ENCODE data around the gene PCBD1.
A peak's percentile ranks its signal among the peaks of the same experiment; 100 is the strongest.

PCBD1 gene

DNA sequence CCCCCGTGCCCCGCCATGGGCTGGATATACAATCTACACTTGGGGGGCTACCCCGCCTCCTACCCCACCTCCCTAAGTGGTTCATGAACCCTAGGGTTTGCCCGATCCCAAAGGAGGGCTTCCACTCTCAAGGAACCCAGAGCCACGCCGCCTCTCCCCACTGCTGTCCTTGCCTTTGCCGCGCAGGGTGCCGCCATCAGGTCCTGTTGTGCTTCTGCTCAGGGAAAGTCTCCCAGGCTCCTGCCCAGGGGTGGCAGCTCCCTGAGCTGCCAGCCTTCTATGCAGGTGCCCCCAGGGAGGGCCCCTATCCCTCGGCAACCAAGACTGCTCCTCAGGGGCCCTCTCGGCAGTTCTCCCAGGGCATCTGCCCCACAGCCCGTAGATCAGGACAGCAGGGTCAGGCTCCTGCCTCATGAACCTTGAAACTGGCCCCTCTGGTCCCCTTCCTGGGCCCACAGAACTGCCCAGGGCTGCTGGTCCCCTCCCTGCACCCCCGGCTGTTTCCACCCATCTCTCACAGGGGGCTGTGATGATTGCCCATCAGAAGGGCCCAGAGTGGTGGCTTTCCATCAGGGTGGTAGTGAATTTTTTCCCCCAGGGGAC lies 13.0 kb upstream of the PCBD1 start:
- no peak for DNase-seq

DNA sequence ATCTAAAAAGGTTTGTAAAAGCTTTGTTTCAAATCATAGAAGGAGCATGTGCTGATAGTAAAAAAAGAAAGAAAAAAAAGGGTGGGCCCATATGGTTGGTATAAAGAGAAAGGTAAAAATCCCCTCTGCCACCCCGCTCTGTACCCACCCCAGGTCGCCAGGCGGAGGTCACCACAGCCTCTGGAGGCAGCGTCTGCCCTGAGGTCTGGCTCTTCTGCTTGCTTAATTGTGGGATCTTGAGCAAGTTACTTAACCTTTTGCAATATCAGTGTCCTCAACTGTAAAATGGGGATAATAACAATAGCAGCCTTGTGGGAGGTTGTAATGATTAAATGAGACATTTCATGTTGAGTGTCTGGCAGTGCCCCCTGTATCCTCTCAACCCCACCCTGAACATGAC lies 10.7 kb upstream of the PCBD1 start:
- no peak for DNase-seq

DNA sequence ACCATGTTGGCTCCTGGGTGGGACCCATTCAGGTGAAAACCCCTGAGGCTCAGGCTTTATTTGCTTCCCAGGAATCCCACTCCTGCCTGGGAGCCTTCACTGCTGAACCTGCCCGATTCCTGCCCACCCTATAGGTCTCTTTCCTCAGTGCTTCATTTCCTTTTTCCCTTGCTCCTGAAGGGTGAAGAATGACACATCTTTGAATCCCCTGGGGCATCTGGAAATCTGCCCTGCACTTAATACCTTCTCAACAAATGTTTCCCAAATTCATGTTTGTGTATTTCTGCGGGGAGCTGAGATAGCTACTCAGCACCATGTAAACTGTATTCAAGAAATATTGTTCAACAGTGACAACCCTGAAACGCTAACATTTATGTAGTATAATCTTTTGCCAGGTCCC lies 10.3 kb upstream of the PCBD1 start:
- DNase-seq, result no peak

DNA sequence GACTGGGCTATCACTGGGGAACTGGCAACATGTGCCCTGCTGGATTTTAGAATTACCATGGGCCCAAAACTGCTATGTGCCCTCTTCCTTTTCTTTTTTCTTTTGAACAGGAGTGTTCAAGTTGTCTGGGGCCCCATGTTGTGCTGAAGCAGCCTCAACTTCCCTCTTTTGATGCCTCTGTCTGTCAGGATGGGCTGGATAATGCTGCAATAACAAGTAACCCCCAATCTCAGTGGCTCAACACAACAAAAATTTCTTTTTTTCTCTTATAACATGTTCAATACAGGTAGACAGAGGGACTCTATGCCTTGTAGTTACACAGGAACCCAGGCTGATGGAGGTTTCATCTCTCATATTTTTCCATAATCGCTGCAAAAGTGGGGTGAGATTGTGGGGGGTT lies 8.2 kb upstream of the PCBD1 start:
- no peak for DNase-seq

DNA sequence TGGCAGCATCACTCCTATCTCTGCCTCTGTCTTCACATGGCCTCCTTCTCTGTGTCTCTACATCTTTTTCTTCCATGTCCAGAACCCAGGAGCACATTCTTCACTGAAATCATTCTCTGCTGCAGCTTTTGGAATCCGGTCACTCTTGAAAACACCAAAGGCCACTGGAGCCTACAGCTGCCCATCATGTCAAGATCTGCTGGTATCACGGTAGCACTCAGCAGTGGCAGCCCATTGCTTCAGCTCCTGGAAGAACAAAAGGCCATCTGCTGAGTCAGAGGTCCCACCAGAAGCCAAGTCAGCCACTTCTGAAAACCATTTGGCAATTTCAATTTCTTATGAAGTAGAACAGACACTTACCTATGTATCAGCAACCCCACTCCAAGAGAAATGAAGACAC lies 6.1 kb upstream of the PCBD1 start:
- DNase-seq, result no peak

DNA sequence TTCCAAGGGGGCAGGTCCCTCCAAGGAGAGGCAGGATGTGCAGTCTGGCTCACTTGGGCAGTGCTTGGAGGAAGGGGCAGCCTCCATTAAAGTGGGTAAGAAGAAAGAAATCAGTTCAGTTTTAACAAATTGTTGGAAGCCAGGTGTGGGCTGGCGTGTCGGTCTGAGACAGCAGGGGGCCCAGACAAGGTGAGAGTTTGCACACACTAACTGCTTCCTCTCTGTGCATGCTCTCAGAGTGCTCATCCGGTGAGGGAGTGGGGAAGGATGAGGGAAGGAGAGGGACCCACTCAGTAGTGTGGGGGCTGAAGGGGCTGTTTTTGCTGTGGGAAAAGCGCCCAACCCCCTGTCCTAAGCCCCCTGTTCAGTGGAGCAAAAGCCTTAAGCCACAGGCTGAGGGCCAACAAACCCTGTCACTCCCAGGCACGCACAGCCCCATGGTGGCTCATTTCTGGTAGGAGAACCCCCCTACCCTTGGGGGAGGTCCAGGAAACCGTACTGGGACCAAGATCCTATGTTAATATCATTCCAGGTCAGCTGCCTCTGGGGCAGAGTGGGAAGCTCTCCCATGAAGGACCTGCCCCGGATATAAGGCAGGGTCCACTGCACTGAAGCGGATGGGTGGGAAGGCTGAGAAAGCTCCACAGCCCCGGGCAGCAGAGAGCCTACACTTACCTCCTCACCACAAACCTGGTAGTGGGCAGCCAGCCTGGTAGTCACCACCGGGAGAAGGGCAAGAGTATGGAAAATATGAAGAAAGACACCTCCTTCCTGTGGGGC lies 5.1 kb upstream of the PCBD1 start:
- DNase-seq, result no peak

DNA sequence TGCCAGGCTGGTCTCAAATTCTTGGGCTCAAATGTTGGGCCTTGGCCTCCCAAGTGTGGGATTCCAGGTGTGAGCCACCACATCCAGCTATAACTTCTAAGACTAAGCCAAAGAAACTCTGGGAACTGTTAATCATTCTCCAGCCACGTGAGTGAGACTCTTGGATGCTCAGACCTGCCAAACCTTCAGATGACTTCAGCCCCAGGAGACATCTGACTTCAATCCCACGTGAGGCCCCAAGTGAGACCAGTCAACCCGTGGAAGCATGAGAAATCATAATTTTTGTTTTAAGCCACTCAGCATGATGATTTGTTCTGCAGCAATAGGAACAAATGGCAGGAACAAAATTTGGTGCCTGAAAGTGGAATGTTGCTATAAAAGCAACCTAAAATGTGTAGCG lies 4.3 kb upstream of the PCBD1 start:
- DNase-seq, result no peak

DNA sequence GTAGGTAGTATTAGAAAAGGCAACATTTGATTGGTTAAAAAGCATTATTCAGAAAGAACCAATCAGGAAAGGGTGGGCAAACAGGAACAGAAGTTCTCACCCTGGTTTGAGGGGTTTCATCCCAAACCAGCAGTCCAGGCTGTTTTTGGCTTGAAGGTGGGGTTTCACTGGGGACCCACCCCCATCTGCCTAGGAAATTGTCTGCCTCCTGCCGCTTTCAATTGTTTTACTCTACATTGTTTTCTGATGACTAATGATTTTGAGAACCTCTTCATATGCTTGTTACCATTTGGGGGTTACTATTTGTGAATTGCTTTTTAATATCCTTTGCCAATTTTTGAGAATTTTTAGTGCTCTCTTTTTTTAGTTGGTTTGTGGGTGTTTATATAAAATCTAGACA lies 3.3 kb upstream of the PCBD1 start:
- DNase-seq, result no peak

DNA sequence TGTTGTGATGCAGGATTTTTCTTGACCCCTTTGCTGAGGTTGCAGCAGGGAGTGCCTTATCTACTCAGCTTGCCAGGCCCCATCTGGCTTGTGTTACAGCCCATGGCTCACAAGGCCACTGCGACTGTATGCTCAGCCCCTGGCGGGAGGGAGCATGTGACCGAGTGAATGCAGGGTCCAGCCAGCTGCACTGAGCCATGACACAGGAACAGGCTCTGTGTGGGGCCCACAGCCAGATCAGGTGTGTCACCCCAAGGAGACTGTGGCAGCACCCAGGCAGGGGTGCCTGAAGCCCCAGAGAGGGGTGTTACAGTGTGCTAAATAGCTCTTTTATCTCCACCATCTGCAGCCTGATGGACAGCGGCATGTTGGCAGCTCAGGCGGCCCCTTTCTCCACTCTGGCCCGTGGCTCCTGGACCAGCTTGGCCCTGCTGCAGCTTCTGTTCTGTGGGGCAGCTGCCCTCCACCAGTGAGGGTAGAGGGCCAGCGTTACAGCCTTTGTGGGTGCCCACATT lies 2.6 kb upstream of the PCBD1 start:
- no peak for DNase-seq

DNA sequence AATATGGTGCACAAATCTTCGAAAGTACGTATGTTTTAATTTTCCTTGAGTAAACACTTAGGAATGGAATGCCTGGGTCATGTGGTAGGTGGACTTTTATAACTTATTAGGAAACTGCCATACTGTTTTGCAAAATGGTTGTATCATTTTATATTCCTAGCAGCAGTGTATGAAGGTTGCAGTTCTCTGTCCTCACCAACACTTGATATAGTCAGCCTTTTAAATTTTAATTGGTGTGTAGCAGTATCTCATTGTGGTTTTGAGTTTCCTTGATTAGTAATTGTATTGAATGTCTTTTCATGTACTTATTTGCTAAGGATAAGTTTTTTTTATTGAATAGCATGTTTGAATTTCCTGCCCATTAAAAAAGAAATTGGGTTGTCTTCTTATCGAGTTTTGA lies 926 bp upstream of the PCBD1 start:
- DNase-seq, result no peak

DNA sequence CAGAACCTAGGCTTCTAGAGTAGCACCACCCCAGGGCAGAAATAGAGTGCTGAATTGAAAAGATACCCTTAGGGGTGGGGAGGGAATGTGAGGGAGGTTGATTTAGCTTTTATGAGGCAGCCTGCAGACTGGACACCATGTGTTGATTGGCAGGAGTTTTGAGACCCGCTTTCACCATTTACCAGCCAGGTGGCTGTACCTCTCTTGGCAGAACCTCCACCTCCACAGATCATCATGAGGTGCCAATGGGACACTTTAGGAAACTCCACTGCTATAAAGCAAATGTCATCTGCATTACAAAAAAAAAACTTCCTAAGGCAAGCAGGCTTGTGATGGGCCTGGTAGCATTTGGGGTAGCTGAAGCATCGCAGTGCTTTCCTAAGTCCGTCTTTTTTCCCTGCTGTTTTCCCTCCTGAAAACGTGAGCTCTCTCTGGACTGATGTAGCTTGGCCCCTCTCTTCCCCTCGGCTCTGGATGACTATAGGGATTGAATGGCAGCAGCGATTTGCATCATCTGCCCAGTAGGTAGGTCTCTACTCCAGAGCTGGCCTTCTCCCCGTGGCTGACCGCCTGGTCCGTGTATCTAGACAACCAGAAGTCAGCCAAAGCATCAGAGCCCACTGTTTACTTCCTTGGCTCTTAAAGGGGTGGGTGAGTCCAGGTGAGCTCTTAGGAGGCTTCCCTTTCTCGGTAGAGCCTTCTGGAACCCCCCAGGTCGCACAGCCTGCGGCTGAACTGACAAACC lies 1.3 kb downstream of the PCBD1 start:
- no peak for DNase-seq

DNA sequence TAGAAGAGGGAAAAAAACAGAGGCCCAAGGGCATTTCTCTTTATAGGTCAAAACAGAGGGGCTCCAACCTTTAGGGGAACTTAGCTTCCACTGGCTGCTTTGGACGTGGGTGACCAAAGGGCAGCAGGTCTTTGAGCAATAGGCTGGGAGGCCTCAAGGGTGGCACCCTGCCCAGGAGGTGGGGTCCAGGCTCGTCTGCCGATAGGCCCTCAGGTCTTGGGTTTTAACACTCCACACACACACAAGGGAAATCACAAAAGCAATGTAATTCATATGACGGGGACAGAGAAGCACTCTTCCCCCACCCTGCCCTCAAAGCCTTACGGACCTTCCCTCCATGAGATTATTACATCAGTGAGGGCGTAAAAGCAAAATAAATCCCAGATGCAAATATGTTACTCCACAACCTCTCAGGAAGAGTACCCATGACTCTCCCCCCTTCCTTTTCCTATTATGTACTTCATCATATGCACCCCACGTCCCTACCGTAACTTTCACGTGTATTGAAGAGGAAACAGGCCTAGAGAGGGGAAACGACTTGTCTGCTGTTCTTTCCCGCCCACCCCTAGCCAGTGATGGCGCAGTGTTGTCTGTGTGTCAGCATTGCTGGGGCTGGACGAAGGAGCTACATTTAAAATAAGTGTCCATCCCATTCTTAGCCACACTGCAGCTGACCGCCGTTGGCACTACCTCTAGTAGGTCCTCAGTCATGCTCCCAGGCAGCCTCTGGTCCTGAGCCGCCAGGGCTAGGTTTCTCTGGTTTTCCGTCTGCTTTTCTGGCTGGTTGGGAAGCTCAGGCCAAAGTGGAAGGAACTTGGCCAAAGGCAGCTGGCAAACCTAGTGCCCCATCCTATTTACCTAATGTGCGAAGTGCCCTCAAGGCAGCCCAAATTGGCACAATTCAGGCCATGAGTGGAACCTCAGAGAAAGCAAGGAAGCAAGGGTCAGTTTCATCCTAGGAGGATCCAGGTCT lies 2.1 kb downstream of the PCBD1 start:
- no peak for DNase-seq

DNA sequence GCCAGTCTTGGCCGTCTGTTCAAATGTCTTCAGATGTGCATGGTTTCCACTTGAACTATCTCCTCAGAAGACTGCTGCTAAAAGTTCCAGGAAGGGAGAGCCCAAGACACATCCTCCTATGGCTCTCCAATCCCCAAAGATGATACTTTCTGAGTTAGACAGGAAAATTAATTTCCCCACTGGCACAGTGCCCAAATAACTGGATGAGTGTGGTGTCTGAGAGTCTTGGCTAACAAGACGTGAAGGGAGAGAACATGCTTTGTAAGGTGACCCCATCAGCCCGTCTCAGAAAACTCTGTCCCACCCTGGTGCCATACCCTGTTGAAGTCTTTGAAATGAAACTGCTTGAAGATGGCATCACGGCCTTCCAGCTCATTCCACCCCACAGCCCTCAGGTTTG lies 2.9 kb downstream of the PCBD1 start:
- DNase-seq, result no peak

DNA sequence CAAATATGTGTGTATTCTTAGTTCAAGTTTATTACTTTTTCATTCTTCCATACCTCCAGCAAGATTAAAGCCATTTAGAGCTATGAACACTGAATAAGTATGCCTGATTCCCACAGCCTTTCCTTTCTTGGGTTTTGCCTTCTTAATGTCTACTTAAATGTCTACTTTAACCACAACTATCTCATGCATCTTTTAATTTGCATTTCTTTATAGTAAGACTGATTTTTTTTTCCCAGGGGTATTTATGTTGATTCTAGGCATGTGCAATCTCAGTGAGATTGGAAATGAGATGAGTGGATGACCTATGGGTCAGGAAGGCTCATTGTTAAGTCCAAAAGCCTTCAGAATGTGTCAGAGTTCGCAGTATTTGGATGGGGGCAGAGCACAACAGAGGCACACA lies 3.6 kb downstream of the PCBD1 start:
- DNase-seq, result no peak

DNA sequence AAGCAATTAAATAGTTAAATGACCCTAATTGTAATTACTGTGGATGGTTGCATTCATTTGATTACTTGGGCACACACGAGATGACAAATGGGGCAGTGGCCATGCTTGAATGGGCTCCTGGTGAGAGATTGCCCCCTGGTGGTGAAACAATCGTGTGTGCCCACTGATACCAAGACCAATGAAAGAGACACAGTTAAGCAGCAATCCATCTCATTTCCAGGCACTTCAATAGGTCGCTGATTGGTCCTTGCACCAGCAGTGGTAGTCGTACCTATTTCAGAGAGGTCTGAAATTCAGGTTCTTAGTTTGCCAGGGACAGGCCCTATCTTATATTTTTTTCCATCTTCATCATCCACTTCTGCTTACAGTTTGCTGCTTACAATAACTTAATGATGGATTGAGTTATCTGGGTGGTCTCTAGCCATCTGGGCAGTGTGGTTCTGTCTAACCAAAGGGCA lies 8.3 kb downstream of the PCBD1 start:
- peak; percentile 61 for DNase-seq

DNA sequence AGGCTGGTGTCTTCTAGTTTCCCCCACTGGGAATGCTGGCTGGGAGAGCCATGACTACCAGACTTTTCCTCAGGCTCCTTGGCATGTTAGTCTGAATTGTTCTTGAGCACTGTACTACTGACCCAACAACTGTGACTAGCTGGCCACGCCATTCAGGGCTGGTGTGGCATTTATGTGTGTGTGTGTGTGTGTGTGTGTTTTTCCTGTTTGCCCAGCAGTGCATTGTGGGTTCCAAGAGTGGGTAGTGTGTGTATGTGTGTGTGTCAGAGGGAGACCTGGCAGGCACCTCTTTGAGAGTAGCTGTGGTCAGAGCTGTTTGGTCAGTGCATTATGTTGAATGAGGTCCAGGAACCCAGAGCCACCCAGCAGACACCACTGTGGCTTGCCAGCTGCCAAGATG lies 9.2 kb downstream of the PCBD1 start:
- DNase-seq, result no peak

DNA sequence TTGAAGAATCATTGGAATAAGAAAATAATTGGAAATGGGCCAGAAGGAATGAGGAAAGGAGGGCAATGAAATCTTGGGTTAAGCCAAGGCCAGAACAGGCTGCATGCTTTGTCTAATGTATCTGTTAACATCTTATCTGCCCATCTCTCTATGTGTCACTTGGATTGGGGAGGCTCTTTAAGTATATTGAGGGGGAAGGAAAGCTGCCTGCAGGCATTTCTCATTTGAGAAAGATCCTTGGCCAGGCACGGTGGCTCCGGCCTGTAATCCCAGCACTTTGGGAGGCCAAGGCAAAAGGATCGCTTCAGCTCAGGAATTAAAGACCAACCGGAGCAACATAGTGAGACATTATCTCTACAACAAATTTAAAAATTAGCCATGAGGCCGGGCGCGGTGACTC lies 14.3 kb downstream of the PCBD1 start:
- no peak for DNase-seq

DNA sequence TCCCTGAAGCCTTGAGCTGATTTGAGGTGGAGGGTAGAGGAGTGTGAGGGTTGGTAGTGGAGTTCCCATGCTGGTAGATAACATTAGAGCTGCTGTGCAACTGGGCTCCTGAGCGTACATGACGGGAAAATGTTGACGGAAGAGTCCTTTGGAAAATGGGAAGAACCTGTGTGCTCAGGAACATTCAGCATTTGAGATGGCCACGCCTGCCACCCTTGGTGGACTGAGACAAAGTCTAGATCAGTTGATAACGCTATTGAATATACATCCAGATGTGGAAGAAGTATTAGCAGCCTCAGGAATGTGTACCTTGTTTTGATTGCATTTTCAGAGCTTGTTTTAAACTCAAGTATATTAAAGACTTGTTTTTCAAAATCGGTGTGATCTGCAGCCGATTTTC lies 16.1 kb downstream of the PCBD1 start:
- DNase-seq, result no peak

DNA sequence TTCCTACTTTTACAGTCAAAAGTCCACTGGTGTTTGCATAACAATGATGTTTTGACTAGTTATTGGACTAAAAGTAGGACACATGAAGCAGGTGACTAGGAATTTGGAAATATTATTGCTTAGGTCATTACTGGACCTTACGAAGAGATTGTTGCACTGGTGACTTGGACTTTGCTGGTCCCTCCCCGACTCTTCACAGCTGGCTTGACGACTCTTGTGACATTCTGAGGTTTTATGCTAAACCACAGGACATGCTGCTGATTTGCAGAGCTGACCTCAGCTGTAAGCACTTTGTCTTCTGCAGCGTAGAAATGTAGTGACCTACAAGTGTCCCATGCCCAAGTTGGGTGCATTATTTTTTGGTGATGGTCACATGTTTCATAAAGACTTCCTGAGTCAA lies 21.9 kb downstream of the PCBD1 start:
- DNase-seq, result no peak

DNA sequence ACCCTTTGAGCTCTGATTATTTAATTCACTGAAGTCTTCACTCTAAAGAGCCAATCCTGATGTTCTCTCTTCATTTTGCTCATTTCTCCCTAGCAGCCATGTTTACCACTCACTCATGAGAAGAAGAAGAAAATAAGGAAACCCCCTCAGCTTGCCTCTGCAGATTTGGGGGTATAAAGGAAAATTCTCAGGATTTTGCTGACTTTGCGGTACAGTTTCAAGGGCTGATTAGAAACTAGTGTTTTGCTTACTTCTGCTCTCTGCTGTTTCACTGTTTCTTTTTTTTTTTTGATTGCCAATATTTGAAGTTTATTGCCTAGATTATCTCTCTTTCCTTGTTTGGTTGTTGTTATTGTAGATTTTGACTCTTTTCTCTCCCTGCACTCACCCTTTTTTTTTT lies 23.4 kb downstream of the PCBD1 start:
- DNase-seq, result no peak

DNA sequence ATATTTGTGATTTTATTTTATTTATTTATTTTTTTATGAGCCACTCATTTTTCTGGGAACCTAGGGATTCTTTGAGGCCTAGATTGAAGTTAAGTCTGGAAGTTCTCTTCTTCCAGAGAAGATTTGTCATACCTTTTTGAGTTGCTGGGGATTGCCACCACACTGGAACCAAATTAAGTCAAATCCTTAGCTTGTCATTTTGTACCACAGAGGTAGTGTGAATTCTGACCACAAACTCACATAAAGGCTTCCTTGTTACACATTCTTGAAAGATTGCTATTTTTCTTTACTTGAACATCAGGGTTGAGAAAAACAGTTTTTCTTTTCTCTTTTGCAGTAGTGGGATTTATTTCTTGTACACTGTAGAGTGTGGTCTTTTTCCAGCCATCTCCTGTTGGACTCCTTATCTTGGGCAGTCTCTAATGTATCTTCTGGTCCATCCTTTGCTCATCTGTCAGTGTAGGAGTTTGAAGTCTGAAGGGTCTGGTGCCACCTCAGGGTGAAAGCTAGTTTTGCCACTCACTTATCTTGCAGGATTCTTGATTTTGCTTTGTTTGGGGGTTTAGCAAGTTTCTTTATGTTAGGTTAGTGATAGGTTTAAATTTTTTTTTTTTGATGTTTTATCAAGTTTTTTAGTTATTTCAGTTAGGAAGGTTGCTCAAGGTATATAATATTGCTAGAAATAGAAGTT lies 24.8 kb downstream of the PCBD1 start:
- no peak for DNase-seq

Data from NCI-H2171 treated with DMSO at 0.1 percent for 48 hours (cell line).